Stimulated activated CD8-positive, alpha-beta memory T cell treated with anti-CD3 and anti-CD28 coated beads, Interleukin-2, amount 100 ng/mL, for 48 hours (primary cell): ENCODE measurements around the gene NKD1.
"Not testable (repeated sequence)": the region's sequence is repeated elsewhere in the genome, so short reads cannot be mapped to it uniquely, and the experiment has no call there.

Experiments used
- DNase-seq, 2 donors: peaks; one replicate each; pipeline ENCODE4 v3.0.0-alpha.2; 2020; ENCODE audit warnings: low read depth in 2 of 2

Gene NKD1

GRCh38 chr16:50578137-50578536 lies 29.9 kb downstream of the NKD1 start:
- no peak for DNase-seq

- DNase-seq, result not testable (repeated sequence)
Measured at GRCh38 chr16:50579373-50579772, 31.2 kb downstream of the NKD1 start.

GRCh38 chr16:50580180-50580798 lies 32.1 kb downstream of the NKD1 start:
- no peak for DNase-seq

- no peak for DNase-seq
Measured at GRCh38 chr16:50581845-50582244, 33.6 kb downstream of the NKD1 start.

- no peak for DNase-seq
Measured at GRCh38 chr16:50583211-50583610, 35.0 kb downstream of the NKD1 start.

- DNase-seq, result no peak
Measured at GRCh38 chr16:50584033-50584722, 36.0 kb downstream of the NKD1 start.

GRCh38 chr16:50585331-50585776 lies 37.2 kb downstream of the NKD1 start:
- DNase-seq, result no peak

- DNase-seq, result no peak
Measured at GRCh38 chr16:50587543-50587942, 39.3 kb downstream of the NKD1 start.

- DNase-seq, result no peak
Measured at GRCh38 chr16:50588276-50588675, 40.1 kb downstream of the NKD1 start.

GRCh38 chr16:50591209-50591608 lies 43.0 kb downstream of the NKD1 start:
- DNase-seq, result no peak

GRCh38 chr16:50591800-50592771 lies 43.9 kb downstream of the NKD1 start:
- no peak for DNase-seq

- DNase-seq, result no peak
Measured at GRCh38 chr16:50592996-50593395, 44.8 kb downstream of the NKD1 start.

GRCh38 chr16:50593410-50594150 lies 45.4 kb downstream of the NKD1 start:
- no peak for DNase-seq

GRCh38 chr16:50594308-50595260 lies 46.4 kb downstream of the NKD1 start:
- DNase-seq, result no peak

GRCh38 chr16:50595859-50596258 lies 47.7 kb downstream of the NKD1 start:
- no peak for DNase-seq

- DNase-seq, result no peak
Measured at GRCh38 chr16:50596762-50597450, 48.7 kb downstream of the NKD1 start.

- DNase-seq, result no peak
Measured at GRCh38 chr16:50597563-50598255, 49.5 kb downstream of the NKD1 start.

- no peak for DNase-seq
Measured at GRCh38 chr16:50598256-50598894, 50.2 kb downstream of the NKD1 start.

- no peak for DNase-seq
Measured at GRCh38 chr16:50598936-50599361, 50.8 kb downstream of the NKD1 start.
